ENCODE measurements around the gene BRD3. TPM values are rescaled to one million over a fixed set of nuclear protein-coding genes. Genes with fewer than 3 reads are reported as not detected.
A peak's percentile ranks its signal among the peaks of the same experiment; 100 is the strongest.

The BRD3 gene
- total and polyA plus RNA-seq, 9 donors = 16.8 to 77.9 (median 62.6) TPM

GRCh38 chr9:134002796-134003195 is 65.0 kb downstream of the BRD3 start:
- Histone ChIP-seq H3K27ac (ENCODE audit: low read length) (no peak overlapping the region), H3K4me1 (ENCODE audit: control insufficient read depth, insufficient read depth, low read length) (peaks cover 44% of the 10 kb centered on the region), H3K4me3 (ENCODE audit: low read length) (no peak overlapping the region), H3K27me3 (ENCODE audit: control insufficient read depth, insufficient read depth, low read length) (peaks cover 3% of the 10 kb centered on the region), H3K36me3 (ENCODE audit: control insufficient read depth, insufficient read depth, low read length) (no peaks in the 10 kb centered on the region), H3K9me3 (replicated peaks; ENCODE audit: control insufficient read depth, low read depth, low read length) (no peaks in the 10 kb centered on the region)
- WGBS (ENCODE audit: insufficient coverage) = 100% methylated on average over 1 of the region's 2 CpGs
- DNase-seq = no peak

DNA sequence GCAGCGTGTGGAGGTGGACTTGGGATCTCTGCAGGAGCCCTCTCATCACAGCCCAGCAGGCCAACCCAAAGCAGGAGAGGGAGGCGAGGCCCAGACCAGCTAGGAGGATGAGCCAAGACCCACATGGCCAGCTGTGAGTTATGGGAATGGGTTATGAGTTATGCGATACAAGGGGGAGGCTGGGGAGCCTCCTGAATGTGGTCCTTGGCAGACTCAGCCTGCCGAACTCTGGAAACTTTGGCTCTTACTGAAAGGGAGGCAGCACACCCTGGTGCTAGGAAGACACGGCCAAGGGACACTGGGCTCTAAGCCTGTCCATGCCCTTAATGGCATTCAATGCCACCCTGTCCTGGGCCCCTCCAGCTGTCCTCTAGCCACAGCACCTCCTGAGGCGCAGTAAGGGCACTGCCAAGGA is 68.0 kb downstream of the BRD3 start:
- Histone ChIP-seq H3K4me3 (ENCODE audit: low read length) (no peak overlapping the region), H3K36me3 (ENCODE audit: control insufficient read depth, insufficient read depth, low read length) (no peaks in the 10 kb centered on the region), H3K27ac (ENCODE audit: low read length) (peak overlapping the region; percentile 81), H3K27me3 (ENCODE audit: control insufficient read depth, insufficient read depth, low read length) (no peaks in the 10 kb centered on the region), H3K4me1 (ENCODE audit: control insufficient read depth, insufficient read depth, low read length) (peaks cover 46% of the 10 kb centered on the region), H3K9me3 (replicated peaks; ENCODE audit: control insufficient read depth, low read depth, low read length) (no peaks in the 10 kb centered on the region)
- DNase-seq = peak; percentile 88
- 56% methylated on average over 4 of the region's 6 CpGs for WGBS (ENCODE audit: insufficient coverage)

GRCh38 chr9:133998915-133999595 is 68.8 kb downstream of the BRD3 start:
- peak; percentile 72 for DNase-seq
- Histone ChIP-seq H3K27me3 (ENCODE audit: control insufficient read depth, insufficient read depth, low read length) (no peaks in the 10 kb centered on the region), H3K27ac (ENCODE audit: low read length) (peak overlapping the region; percentile 81), H3K4me1 (ENCODE audit: control insufficient read depth, insufficient read depth, low read length) (peaks cover 46% of the 10 kb centered on the region), H3K36me3 (ENCODE audit: control insufficient read depth, insufficient read depth, low read length) (no peaks in the 10 kb centered on the region), H3K9me3 (replicated peaks; ENCODE audit: control insufficient read depth, low read depth, low read length) (no peaks in the 10 kb centered on the region), H3K4me3 (ENCODE audit: low read length) (no peak overlapping the region)
- WGBS (ENCODE audit: insufficient coverage) = 90% methylated on average over 1 of the region's 1 CpG

DNA sequence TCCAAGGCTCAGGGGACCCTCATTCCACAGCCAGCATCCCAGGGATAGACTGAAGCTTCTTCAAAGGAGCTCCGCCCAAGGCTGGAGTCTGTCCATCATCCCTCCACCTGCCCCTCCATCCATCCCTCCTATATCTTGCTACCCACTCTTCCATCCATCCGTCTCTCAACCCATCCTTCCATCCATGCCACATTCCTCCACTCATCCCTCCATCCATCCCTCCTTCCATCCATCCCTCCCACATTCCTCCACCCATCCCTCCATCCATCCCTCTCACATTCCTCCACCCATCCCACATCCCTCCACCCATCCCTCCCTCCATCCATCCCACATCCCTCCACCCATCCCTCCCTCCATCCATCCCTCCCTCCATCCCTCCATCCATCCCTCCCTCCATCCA is 70.2 kb downstream of the BRD3 start:
- Histone ChIP-seq H3K9me3 (replicated peaks; ENCODE audit: control insufficient read depth, low read depth, low read length) (no peaks in the 10 kb centered on the region), H3K27ac (ENCODE audit: low read length) (no peak overlapping the region), H3K4me1 (ENCODE audit: control insufficient read depth, insufficient read depth, low read length) (peaks cover 50% of the 10 kb centered on the region), H3K4me3 (ENCODE audit: low read length) (no peak overlapping the region), H3K27me3 (ENCODE audit: control insufficient read depth, insufficient read depth, low read length) (no peaks in the 10 kb centered on the region), H3K36me3 (ENCODE audit: control insufficient read depth, insufficient read depth, low read length) (no peaks in the 10 kb centered on the region)
- DNase-seq = no peak
- WGBS (ENCODE audit: insufficient coverage) = 86% methylated on average over 2 of the region's 2 CpGs

DNA sequence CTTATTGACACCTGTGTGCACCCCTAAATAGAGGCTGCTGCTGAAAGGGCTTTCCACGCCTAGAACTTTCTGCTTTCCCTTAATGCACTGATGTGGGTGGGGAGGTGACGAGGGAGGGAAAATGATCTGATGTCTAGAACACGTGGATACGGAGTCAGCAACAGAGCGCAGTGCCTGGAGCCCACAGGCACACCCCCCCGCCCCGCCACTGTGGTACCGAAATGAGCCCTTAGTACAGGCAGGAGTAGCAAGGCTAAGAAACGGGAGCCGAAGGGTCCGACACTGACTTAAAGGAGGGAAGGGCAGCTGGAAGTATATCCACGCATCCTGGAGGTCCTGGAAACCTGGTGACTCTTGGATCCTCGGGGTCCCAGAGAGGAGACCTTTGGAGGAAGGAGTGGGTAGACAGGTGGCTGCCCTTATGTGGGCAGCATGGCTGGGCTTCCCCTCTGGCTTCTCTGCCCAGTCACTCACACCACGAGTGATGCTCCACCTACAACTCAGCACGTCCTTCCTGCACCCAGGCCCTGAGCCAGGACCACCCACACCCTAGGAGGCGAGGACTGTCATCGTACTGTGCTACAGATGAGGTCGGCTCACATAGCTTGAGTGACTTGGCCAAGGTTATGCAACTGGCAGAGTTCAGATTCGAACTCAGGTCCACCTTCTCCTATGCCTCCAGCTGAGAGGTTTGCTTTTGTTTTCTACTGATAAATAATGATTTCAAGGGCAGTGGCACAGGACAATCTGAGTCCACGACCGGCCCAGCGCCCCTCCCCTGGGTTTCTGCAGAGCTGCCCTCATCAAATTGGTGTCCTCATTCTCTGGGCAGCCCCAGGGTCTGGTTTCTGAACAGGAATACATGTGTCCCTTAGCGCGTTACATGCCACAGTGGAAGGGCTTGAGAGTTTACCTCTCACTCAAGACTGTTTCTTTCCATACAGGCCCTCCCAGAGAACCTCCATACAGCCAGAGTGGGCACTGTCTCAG is 71.0 kb downstream of the BRD3 start:
- H3K4me3 ChIP-seq (ENCODE audit: low read length) = no peak overlapping the region
- H3K9me3 ChIP-seq (replicated peaks; ENCODE audit: control insufficient read depth, low read depth, low read length) = no peaks in the 10 kb centered on the region
- WGBS (ENCODE audit: insufficient coverage) = 58% methylated on average over 22 of the region's 24 CpGs
- H3K27me3 ChIP-seq (ENCODE audit: control insufficient read depth, insufficient read depth, low read length) = no peaks in the 10 kb centered on the region
- peaks cover 50% of the 10 kb centered on the region for H3K4me1 ChIP-seq (ENCODE audit: control insufficient read depth, insufficient read depth, low read length)
- DNase-seq = no peak
- H3K36me3 ChIP-seq (ENCODE audit: control insufficient read depth, insufficient read depth, low read length) = no peaks in the 10 kb centered on the region
- no peak overlapping the region for H3K27ac ChIP-seq (ENCODE audit: low read length)

DNA sequence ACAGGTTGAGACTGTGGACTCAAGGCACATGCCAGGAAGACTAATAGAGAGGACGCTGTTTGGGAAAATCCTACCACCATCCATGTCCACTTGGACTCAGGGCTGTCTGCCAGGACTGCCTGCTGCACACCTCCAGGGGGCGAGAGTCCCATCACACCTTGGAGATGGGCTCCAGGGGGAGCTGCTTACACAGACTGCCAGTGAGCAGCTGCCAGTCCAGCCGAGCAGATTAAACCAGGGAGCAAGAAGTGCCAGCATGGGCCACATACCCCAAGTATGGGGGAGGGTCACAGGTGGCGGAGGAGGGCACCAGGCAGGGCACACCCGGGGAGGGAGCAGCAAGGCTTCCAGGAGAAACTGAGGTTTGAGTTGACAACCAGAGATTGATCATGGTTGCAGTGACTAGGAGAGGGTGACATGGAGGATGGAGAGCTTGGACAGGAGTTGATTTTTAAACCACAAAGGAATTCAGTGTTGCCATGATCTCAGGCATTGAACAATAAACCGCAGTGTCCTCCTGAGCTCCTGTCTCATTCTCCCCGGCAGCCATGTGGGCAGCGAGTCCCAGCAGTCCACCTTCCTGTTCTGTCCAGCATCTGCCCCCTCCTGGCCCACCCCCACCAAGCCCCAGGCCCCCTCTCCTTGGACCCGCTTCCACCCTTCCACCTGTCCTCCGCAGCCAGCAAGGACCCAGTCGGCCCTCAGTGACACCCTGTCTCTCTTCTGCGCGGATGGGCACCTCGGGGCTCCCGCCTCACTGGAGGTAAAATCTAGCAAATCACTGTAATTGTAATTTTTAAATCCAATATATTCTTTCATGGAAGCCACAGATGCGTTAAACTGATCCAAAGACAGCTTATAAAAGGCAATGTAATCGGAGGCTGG is 72.6 kb downstream of the BRD3 start:
- Histone ChIP-seq H3K36me3 (ENCODE audit: control insufficient read depth, insufficient read depth, low read length) (no peaks in the 10 kb centered on the region), H3K4me1 (ENCODE audit: control insufficient read depth, insufficient read depth, low read length) (peaks cover 56% of the 10 kb centered on the region), H3K27me3 (ENCODE audit: control insufficient read depth, insufficient read depth, low read length) (peaks cover 5% of the 10 kb centered on the region), H3K9me3 (replicated peaks; ENCODE audit: control insufficient read depth, low read depth, low read length) (no peaks in the 10 kb centered on the region), H3K4me3 (ENCODE audit: low read length) (no peak overlapping the region), H3K27ac (ENCODE audit: low read length) (no peak overlapping the region)
- no peak for DNase-seq
- WGBS (ENCODE audit: insufficient coverage) = 74% methylated on average over 11 of the region's 17 CpGs

- Histone ChIP-seq H3K27ac (ENCODE audit: low read length) (no peak overlapping the region), H3K4me3 (ENCODE audit: low read length) (no peak overlapping the region), H3K9me3 (replicated peaks; ENCODE audit: control insufficient read depth, low read depth, low read length) (no peaks in the 10 kb centered on the region), H3K36me3 (ENCODE audit: control insufficient read depth, insufficient read depth, low read length) (no peaks in the 10 kb centered on the region), H3K4me1 (ENCODE audit: control insufficient read depth, insufficient read depth, low read length) (peaks cover 55% of the 10 kb centered on the region), H3K27me3 (ENCODE audit: control insufficient read depth, insufficient read depth, low read length) (peaks cover 5% of the 10 kb centered on the region)
- peak; percentile 78 for DNase-seq
- WGBS (ENCODE audit: insufficient coverage) = 4% methylated on average over 11 of the region's 11 CpGs
Observed at GRCh38 chr9:133994353-133995011, 73.3 kb downstream of the BRD3 start.

- Histone ChIP-seq H3K9me3 (replicated peaks; ENCODE audit: control insufficient read depth, low read depth, low read length) (no peaks in the 10 kb centered on the region), H3K4me3 (ENCODE audit: low read length) (peak overlapping the region; percentile 84), H3K27ac (ENCODE audit: low read length) (peak overlapping the region; percentile 94), H3K27me3 (ENCODE audit: control insufficient read depth, insufficient read depth, low read length) (peaks cover 5% of the 10 kb centered on the region), H3K36me3 (ENCODE audit: control insufficient read depth, insufficient read depth, low read length) (no peaks in the 10 kb centered on the region), H3K4me1 (ENCODE audit: control insufficient read depth, insufficient read depth, low read length) (peaks cover 53% of the 10 kb centered on the region)
- 37% methylated on average over 9 of the region's 16 CpGs for WGBS (ENCODE audit: insufficient coverage)
- no peak for DNase-seq
Observed at GRCh38 chr9:133993635-133994253, 74.1 kb downstream of the BRD3 start.
